Fibroblast of villous mesenchyme (primary cell): ENCODE measurements around the gene CCSER2. TPM values are rescaled to one million over a fixed set of nuclear protein-coding genes. Genes with fewer than 3 reads are reported as not detected.

Experiments used
- DNase-seq: peaks from one replicate; pipeline ENCODE4 v3.0.0-alpha.2; 2010; ENCODE audit warnings: low read depth
- H3K4me3 ChIP-seq: 2 replicates; pipeline ENCODE4 v1.5.1; 2011; ENCODE audit warnings: low read depth, mild to moderate bottlenecking, low read length
- total RNA-seq: library from RNA; depleted of rRNA; stranded (reverse); fragments of >200 nt; gene quantifications from 2 replicates; pipeline ENCODE4 v1.2.3, GENCODE V29; 2012
- TF ChIP-seq, protein P1 (sequence below): IDR thresholded peaks from 2 replicates; pipeline ENCODE4 v1.5.1; 2012; ENCODE audit warnings: low read depth, mild to moderate bottlenecking, low read length; ENCODE audit not compliant: insufficient read depth

The CCSER2 gene
- total RNA-seq, 1 donor: 48.4 TPM

DNA sequence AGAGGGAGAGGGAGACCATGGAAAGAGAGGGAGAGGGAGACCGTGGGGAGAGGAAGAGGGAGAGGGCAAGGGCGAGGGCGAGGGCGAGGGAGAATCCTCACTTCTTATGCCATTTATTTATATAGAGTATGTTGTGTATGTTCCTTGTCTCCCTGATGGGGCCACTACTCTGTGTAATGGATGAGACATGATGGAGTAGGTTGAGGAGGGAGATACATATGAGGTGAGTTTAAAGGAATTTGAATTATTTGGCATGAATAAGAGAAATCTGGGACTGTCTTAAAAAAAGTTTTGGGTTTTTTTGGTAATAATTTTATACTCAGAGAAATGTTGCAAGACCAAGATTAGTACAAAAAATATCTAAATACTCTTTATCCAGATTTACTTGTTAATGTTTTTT is 20.1 kb downstream of the CCSER2 start:
- no peak overlapping the region for H3K4me3 ChIP-seq
- peak; percentile 8 for DNase-seq
- TF ChIP-seq, protein P1, sequence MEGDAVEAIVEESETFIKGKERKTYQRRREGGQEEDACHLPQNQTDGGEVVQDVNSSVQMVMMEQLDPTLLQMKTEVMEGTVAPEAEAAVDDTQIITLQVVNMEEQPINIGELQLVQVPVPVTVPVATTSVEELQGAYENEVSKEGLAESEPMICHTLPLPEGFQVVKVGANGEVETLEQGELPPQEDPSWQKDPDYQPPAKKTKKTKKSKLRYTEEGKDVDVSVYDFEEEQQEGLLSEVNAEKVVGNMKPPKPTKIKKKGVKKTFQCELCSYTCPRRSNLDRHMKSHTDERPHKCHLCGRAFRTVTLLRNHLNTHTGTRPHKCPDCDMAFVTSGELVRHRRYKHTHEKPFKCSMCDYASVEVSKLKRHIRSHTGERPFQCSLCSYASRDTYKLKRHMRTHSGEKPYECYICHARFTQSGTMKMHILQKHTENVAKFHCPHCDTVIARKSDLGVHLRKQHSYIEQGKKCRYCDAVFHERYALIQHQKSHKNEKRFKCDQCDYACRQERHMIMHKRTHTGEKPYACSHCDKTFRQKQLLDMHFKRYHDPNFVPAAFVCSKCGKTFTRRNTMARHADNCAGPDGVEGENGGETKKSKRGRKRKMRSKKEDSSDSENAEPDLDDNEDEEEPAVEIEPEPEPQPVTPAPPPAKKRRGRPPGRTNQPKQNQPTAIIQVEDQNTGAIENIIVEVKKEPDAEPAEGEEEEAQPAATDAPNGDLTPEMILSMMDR: no peak

- DNase-seq: peak; percentile 43
- no peak overlapping the region for H3K4me3 ChIP-seq
- TF ChIP-seq, protein P1: no peak
Measured at GRCh38 chr10:84348860-84349259, 20.5 kb downstream of the CCSER2 start.

- DNase-seq: peak; percentile 68
- TF ChIP-seq, protein P1: peak; percentile 89
- H3K4me3 ChIP-seq: no peak overlapping the region
Measured at GRCh38 chr10:84352251-84352842, 24.0 kb downstream of the CCSER2 start.

- no peak for DNase-seq
- H3K4me3 ChIP-seq: no peak overlapping the region
- TF ChIP-seq, protein P1: no peak
Measured at GRCh38 chr10:84353052-84353803, 24.8 kb downstream of the CCSER2 start.

- no peak overlapping the region for H3K4me3 ChIP-seq
- no peak for DNase-seq
- TF ChIP-seq, protein P1: no peak
Measured at GRCh38 chr10:84354623-84355022, 26.2 kb downstream of the CCSER2 start.

GRCh38 chr10:84355106-84355505 is 26.7 kb downstream of the CCSER2 start:
- DNase-seq: no peak
- H3K4me3 ChIP-seq: no peak overlapping the region
- TF ChIP-seq, protein P1: no peak
